ENCODE measurements around the gene GATA1.
"Not testable (repeated sequence)": the region's sequence is repeated elsewhere in the genome, so short reads cannot be mapped to it uniquely, and the experiment has no call there.

GATA1 gene

GRCh38 chrX:48806081-48806480 is 19.7 kb downstream of the GATA1 start:
- in situ Hi-C loops (cut with MboI; ENCODE audit: low sequenced_read_pairs), result no loop called here

- in situ Hi-C loops (cut with MboI; ENCODE audit: low sequenced_read_pairs), result no loop called here
Observed at GRCh38 chrX:48813644-48814043, 27.3 kb downstream of the GATA1 start.

GRCh38 chrX:48814722-48815121 is 28.3 kb downstream of the GATA1 start:
- in situ Hi-C loops (cut with MboI; ENCODE audit: low sequenced_read_pairs), result no loop called here

GRCh38 chrX:48815266-48815665 is 28.9 kb downstream of the GATA1 start:
- in situ Hi-C loops (cut with MboI; ENCODE audit: low sequenced_read_pairs), result no loop called here

GRCh38 chrX:48816014-48816810 is 29.8 kb downstream of the GATA1 start:
- in situ Hi-C loops (cut with MboI; ENCODE audit: low sequenced_read_pairs), result no loop called here

- in situ Hi-C loops (cut with MboI; ENCODE audit: low sequenced_read_pairs), result no loop called here
Observed at GRCh38 chrX:48818098-48818497, 31.7 kb downstream of the GATA1 start.

GRCh38 chrX:48818866-48819265 is 32.5 kb downstream of the GATA1 start:
- in situ Hi-C loops (cut with MboI; ENCODE audit: low sequenced_read_pairs), result no loop called here

GRCh38 chrX:48819394-48819793 is 33.0 kb downstream of the GATA1 start:
- in situ Hi-C loops (cut with MboI; ENCODE audit: low sequenced_read_pairs), result not testable (repeated sequence)

GRCh38 chrX:48823053-48823452 is 36.7 kb downstream of the GATA1 start:
- in situ Hi-C loops (cut with MboI; ENCODE audit: low sequenced_read_pairs), result no loop called here

- in situ Hi-C loops (cut with MboI; ENCODE audit: low sequenced_read_pairs), result no loop called here
Observed at GRCh38 chrX:48824066-48824465, 37.7 kb downstream of the GATA1 start.

- in situ Hi-C loops (cut with MboI; ENCODE audit: low sequenced_read_pairs), result no loop called here
Observed at GRCh38 chrX:48826135-48826875, 39.9 kb downstream of the GATA1 start, which contains the start of gene ERAS. TSS of gene ERAS (plus strand) at chrX:48826513. CDS start at chrX:48829124, 2,611 bp downstream.

- in situ Hi-C loops (cut with MboI; ENCODE audit: low sequenced_read_pairs), result no loop called here
Observed at GRCh38 chrX:48826876-48827653, 40.7 kb downstream of the GATA1 start.

GRCh38 chrX:48827654-48827968 is 41.2 kb downstream of the GATA1 start:
- in situ Hi-C loops (cut with MboI; ENCODE audit: low sequenced_read_pairs), result no loop called here

GRCh38 chrX:48829016-48829735 is 42.8 kb downstream of the GATA1 start:
- in situ Hi-C loops (cut with MboI; ENCODE audit: low sequenced_read_pairs), result no loop called here

- in situ Hi-C loops (cut with MboI; ENCODE audit: low sequenced_read_pairs), result no loop called here
Observed at GRCh38 chrX:48831136-48831908, 44.9 kb downstream of the GATA1 start.

GRCh38 chrX:48831909-48832291 is 45.5 kb downstream of the GATA1 start:
- in situ Hi-C loops (cut with MboI; ENCODE audit: low sequenced_read_pairs), result no loop called here

GRCh38 chrX:48833542-48834138 is 47.2 kb downstream of the GATA1 start:
- in situ Hi-C loops (cut with MboI; ENCODE audit: low sequenced_read_pairs), result no loop called here

- in situ Hi-C loops (cut with MboI; ENCODE audit: low sequenced_read_pairs), result no loop called here
Observed at GRCh38 chrX:48834383-48834709, 48.0 kb downstream of the GATA1 start.

GRCh38 chrX:48835524-48836329 is 49.3 kb downstream of the GATA1 start, which contains the start of gene PCSK1N:
TSS of gene PCSK1N (minus strand) at chrX:48835610. CDS start at chrX:48835532, 78 bp downstream.
- in situ Hi-C loops (cut with MboI; ENCODE audit: low sequenced_read_pairs), result no loop called here

Data from HL-60/S4 treated with retinoic acid at 250 ng/mL for 4 days and 3 days (cell line).